ENCODE measurements around the gene ERP44.
"Not testable (repeated sequence)": the region's sequence is repeated elsewhere in the genome, so short reads cannot be mapped to it uniquely, and the experiment has no call there.

ERP44 gene

GRCh38 chr9:100067990-100068389 is 30.8 kb downstream of the ERP44 start:
- DNase-seq (ENCODE audit: low spot score), result not testable (repeated sequence)

DNA sequence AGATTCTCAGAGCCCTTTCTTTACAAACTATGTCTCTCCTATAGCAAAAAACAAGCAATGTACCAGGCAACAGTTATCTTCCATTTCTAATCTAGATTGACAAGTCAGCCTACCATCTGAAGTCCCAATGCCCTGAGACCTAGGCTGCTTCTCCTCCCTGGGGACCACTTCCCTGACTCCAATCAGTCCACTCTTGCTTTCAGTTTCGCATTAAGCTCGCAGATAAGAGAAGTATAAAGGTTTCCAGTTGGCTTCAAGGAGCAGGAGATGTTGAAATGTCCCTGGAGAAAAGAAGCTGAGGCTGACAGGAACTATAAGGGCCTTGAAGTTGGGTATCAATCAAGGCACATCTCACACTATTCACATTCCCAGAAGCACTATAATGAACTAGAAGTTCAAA is 32.3 kb downstream of the ERP44 start:
- no peak for DNase-seq (ENCODE audit: low spot score)

- no peak for DNase-seq (ENCODE audit: low spot score)
Measured at GRCh38 chr9:100064872-100065581, 33.8 kb downstream of the ERP44 start.

DNA sequence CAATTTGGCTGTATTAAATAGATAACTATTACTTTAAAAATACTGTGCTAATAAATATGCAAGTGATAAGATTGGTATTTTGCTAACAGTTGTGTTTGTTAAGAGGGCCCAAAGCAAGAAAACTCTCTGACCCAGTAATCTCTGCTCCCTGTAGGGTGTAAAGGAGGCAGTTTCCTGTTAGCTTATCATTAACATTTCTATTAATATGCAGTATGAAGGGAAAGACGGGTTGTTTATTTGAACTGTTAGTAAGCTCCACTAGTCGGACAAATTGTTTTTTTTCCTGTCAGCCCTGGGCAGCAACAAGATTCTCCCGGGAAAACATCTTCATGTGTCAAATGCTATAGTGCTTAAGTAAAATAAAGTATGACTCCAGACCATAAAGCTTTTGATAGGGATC is 35.6 kb downstream of the ERP44 start:
- no peak for DNase-seq (ENCODE audit: low spot score)

GRCh38 chr9:100062683-100063082 is 36.1 kb downstream of the ERP44 start:
- DNase-seq (ENCODE audit: low spot score), result not testable (repeated sequence)

- DNase-seq (ENCODE audit: low spot score), result no peak
Measured at GRCh38 chr9:100058699-100059579, 39.9 kb downstream of the ERP44 start.

DNA sequence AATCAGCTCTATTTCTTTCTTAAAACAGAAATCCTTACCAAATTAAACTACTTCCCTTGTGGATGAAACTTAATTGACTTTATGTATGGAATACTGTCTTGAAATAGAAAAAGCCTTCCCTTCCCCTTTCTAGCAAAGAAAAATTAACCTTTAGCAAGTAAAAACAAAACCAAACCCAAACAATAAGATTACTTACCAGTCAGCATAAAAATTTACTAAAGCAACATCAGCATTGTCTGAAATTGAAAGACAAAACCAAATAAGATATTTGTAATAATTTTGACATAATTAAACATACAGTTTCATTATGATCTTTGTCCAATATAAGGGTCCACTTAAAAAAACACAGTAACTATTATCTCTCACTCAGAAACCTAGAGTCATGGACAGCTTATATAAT is 41.2 kb downstream of the ERP44 start:
- DNase-seq (ENCODE audit: low spot score), result no peak

DNA sequence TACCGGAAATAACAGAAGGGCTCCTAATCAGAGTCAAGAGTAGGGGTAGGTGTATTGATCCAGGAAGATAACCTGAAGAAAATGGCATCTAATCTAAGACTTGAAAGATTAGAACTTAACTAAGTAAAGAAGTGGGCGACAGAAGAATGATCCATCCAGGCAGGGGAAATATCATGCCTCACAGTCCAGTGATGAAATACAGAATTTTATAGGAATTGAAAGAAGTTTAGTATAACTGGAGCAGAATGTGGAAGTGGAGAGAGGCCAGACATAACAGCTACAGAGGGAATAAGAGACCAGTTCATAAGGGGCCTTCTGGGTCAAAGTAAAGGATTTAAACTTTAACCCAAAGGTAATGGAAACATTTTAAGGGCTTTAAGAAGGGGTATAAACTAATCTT is 42.2 kb downstream of the ERP44 start:
- no peak for DNase-seq (ENCODE audit: low spot score)

DNA sequence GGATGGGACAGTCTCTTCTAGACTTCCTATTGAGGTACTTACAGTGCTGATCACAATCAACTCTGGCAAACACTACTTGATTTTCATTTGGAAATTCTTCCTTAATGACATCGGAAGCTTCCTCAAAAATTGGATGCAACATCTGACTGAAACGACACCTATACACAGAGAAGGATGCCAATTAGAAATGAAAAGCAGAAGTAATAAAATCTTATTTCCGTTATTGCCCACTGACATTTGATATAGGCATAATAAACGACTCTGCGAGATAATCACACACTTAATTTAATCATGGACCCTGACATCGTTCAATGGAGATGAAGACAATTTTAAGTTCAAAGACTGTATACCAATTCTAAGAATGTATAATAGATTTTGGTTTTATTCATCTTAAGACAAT is 46.4 kb downstream of the ERP44 start:
- no peak for DNase-seq (ENCODE audit: low spot score)

DNA sequence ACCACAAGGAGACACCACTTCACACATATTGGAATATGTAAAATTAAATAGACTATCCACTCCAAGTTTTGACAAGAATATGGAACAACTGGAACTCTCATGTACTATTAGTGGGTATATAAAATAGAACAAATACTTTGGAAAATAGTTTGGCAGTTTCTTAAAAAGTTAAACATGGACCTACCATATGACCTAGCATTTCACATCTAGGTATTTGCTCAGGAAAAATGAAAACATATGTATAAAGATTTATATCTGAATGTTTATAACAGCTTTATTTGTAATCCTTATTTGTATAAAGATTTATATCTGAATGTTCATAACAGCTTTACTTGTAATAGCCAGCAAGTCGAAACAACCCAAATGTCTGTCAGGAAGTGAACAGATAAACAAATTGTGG is 49.2 kb downstream of the ERP44 start:
- no peak for DNase-seq (ENCODE audit: low spot score)

DNA sequence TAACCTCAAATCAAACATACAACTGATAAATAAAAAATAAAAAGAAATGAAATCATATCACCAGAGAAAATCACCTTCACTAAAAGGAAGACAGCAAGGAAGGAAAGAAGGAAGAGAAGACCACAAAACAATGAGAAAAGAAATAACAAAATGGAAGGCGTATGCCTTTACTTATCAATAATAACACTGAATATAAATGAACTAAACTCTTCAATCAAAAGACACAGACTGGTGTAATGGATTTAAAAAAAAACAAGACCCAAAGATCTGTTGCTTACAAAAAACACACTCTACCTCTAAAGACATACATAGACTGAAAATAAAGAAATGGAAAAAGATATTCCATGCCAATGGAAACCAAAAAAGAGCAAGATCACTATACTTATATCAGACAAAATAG is 60.3 kb downstream of the ERP44 start:
- no peak for DNase-seq (ENCODE audit: low spot score)

GRCh38 chr9:100033877-100034551 is 64.8 kb downstream of the ERP44 start:
- DNase-seq (ENCODE audit: low spot score), result no peak

GRCh38 chr9:100030548-100030947 is 68.3 kb downstream of the ERP44 start:
- DNase-seq (ENCODE audit: low spot score), result no peak

- DNase-seq (ENCODE audit: low spot score), result no peak
Measured at GRCh38 chr9:100029251-100029650, 69.5 kb downstream of the ERP44 start.

- DNase-seq (ENCODE audit: low spot score), result peak; percentile 74
Measured at GRCh38 chr9:100028201-100028784, 70.5 kb downstream of the ERP44 start.

DNA sequence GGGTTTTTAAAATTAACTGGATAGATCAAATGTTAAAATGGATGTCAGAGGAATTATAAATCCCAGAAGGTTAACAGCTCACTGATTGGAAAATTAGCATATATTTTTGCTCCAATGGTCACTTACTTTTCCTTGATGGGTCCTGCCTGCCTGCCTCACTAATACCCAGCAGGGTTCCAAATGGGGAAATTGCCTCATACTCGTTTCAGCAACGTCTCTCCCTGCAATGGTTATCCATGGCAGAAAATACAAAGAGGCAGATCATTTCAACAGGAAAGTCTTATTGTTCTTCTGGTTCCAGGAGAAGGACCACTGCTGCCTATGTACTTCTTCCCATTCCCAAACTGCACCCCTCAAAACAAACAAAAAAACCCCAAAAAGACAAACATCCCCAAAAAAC is 71.3 kb downstream of the ERP44 start:
- DNase-seq (ENCODE audit: low spot score), result no peak

DNA sequence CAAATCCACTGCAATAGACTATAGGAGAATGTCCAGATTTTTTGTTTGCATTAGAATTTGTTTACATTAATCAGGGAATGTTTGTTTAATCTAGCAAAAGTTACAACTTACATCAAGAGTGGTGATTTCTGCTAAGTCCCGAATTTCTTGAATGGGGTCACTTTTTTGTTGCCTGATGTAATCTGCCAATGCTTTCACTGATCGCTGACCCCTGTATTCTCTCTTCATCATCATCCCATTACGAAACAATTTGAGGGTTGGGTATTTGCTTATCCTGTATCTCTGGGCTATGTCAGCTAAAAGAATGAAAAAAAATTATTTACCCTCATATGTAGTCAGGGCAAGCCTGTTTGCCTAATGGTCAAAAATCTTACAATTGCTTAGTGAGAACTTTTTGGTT is 76.9 kb downstream of the ERP44 start:
- no peak for DNase-seq (ENCODE audit: low spot score)

DNA sequence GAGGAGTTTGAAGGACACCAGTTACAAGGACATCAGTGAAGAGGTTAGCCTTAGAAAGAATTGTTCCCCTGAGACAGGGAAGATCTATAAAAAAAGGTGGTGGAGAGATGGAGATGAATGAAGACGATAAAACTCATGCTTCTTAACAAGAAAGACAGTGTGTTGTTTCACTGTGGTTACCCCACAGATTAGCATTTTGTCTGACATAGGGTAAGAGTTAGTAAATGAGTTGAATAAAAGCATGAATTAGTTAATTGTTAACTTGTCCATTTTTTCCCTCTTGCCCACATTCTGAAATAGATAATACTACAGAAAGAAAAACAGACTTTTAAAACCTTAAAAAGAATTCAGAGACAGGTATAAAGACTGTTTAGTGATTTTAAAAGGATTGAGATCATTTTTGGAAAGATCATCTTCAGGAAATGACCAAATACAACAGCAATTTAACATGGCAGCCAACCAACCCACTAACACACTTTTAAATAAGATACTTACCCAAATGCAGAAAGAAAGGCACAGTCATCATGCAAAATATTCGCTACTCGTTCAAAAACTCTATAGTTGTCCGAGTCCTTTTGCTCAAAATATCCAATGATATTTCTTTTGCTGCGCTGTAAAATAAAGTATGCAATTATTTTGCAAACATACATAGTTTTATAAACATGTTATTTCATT is 78.5 kb downstream of the ERP44 start:
- no peak for DNase-seq (ENCODE audit: low spot score)

DNA sequence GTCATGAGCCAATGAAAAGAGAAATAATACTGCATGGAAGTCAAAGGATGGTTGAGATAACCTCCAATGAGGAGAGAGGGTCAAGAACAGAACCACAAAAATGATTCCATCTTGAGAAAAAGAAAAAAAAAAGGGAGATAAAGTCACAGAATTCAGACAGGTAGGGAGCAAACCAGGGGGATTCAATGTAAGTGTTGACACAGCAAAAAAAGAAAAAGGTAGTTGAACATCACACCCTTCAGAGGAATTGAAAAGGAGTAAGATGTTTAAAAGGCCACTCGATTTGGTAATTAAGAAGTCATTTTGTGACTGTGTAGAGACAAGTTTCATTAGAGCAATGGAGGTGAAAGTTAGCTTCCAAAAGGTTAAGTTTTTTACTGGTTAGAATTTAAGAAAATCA is 79.3 kb downstream of the ERP44 start:
- no peak for DNase-seq (ENCODE audit: low spot score)

DNA sequence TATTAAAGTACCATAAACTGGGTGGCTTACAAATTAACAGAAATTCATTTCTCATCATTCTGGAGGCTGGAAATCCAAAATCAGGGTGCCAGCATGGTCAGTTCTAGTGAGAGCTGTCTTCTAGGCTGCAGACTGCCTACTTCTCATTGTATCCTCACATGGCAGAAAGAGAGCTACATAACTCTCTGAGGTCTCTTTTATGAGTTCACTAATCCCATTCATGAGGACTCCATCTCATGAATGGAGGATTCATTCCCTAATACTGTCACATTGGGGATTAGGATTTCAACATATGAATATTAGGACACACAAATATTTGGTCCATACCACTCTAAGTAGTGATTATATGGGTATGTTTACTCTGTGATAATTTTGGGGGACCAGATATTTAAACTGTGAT is 84.0 kb downstream of the ERP44 start:
- no peak for DNase-seq (ENCODE audit: low spot score)

DNA sequence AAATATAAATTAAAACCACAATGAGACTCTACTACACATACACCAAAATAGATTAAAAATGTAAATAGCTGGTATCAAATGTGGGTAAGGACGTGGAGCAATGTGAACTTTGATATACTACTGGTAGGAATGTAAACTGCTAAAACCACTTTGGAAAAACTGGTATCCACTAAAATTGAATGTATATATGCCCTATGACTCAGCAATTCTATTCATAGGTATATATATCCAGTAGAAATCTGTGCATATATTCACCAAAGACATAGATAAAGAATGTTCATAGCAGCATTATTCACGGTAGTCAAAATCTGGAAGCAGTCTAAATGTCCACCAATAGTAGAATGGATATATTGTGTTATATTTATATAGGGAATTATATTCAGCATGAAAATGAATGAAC is 85.2 kb downstream of the ERP44 start:
- no peak for DNase-seq (ENCODE audit: low spot score)

GRCh38 chr9:100012279-100012678 is 86.5 kb downstream of the ERP44 start:
- DNase-seq (ENCODE audit: low spot score), result no peak
